Measurements from ENCODE around the gene CEP43. TPM values are rescaled to one million over a fixed set of nuclear protein-coding genes. Genes with fewer than 3 reads are reported as not detected.
A peak's percentile ranks its signal among the peaks of the same experiment; 100 is the strongest.

CEP43 gene
- total RNA-seq, 1 experiment from 2014 or later: 25.1 TPM

DNA sequence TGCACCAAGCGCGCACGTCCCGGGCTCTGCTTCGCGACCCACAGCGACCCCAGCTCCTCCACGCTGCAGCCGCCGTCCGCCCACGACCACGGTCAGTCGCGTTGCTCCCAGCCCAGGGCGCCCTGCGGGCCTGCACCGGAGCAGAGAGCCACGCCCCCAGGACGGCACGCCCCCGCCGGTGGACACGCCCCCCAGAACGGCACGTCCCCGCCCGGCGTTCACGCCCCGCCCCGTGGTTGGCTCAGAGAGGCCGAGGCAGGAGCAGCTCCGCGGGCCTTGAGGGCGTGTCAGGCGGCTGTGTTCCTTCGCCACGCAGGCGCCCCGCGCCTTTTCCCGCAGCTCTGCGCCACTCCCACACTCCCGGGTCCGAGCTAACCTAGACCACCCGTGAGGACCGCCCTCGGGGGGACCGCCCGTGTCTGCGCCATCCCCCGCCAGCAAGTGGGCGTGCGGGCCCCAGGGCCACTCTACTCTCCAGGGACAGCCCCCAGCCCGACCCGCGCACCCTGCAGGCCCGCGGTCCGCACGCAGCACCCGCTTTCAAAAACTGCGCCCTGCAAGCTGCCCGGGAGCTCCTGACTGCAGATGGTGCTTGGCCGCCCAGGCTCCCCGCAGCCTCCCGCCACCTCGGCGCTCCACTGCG, 42.6 kb upstream of the CEP43 start, which contains the start of gene RNASET2 (continued):
- TF ChIP-seq E2F5 (CRISPR knock-in tag; IDR thresholded peaks at IDR 0.05): peak; percentile 43
- no peak for TF ChIP-seq ZNF512 (CRISPR knock-in tag; IDR thresholded peaks at IDR 0.05; ENCODE audit: borderline replicate concordance)
- TF ChIP-seq, protein P1, sequence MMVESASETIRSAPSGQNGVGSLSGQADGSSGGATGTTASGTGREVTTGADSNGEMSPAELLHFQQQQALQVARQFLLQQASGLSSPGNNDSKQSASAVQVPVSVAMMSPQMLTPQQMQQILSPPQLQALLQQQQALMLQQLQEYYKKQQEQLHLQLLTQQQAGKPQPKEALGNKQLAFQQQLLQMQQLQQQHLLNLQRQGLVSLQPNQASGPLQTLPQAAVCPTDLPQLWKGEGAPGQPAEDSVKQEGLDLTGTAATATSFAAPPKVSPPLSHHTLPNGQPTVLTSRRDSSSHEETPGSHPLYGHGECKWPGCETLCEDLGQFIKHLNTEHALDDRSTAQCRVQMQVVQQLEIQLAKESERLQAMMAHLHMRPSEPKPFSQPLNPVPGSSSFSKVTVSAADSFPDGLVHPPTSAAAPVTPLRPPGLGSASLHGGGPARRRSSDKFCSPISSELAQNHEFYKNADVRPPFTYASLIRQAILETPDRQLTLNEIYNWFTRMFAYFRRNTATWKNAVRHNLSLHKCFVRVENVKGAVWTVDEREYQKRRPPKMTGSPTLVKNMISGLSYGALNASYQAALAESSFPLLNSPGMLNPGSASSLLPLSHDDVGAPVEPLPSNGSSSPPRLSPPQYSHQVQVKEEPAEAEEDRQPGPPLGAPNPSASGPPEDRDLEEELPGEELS (CRISPR knock-in tag; IDR thresholded peaks at IDR 0.05): peak; percentile 78; the same call in 1 of the 2 replicates
- TF ChIP-seq ERG (CRISPR knock-in tag; IDR thresholded peaks at IDR 0.05): no peak
- TF ChIP-seq GTF2I (CRISPR knock-in tag; conservative IDR thresholded peaks at IDR 0.05): no peak
- TF ChIP-seq ARID4B (CRISPR knock-in tag; IDR thresholded peaks at IDR 0.05; ENCODE audit: borderline replicate concordance): peak; percentile 59; the same call in 1 of the 2 replicates
- TF ChIP-seq, protein P2, sequence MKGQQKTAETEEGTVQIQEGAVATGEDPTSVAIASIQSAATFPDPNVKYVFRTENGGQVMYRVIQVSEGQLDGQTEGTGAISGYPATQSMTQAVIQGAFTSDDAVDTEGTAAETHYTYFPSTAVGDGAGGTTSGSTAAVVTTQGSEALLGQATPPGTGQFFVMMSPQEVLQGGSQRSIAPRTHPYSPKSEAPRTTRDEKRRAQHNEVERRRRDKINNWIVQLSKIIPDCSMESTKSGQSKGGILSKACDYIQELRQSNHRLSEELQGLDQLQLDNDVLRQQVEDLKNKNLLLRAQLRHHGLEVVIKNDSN (CRISPR knock-in tag; IDR thresholded peaks at IDR 0.05): peak; percentile 27; the same call in 1 of the 2 replicates
- TF ChIP-seq, protein P3, sequence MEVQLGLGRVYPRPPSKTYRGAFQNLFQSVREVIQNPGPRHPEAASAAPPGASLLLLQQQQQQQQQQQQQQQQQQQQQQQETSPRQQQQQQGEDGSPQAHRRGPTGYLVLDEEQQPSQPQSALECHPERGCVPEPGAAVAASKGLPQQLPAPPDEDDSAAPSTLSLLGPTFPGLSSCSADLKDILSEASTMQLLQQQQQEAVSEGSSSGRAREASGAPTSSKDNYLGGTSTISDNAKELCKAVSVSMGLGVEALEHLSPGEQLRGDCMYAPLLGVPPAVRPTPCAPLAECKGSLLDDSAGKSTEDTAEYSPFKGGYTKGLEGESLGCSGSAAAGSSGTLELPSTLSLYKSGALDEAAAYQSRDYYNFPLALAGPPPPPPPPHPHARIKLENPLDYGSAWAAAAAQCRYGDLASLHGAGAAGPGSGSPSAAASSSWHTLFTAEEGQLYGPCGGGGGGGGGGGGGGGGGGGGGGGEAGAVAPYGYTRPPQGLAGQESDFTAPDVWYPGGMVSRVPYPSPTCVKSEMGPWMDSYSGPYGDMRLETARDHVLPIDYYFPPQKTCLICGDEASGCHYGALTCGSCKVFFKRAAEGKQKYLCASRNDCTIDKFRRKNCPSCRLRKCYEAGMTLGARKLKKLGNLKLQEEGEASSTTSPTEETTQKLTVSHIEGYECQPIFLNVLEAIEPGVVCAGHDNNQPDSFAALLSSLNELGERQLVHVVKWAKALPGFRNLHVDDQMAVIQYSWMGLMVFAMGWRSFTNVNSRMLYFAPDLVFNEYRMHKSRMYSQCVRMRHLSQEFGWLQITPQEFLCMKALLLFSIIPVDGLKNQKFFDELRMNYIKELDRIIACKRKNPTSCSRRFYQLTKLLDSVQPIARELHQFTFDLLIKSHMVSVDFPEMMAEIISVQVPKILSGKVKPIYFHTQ (CRISPR knock-in tag; IDR thresholded peaks at IDR 0.05): no peak
- no peak for TF ChIP-seq SMAD3 (CRISPR knock-in tag; IDR thresholded peaks at IDR 0.05; ENCODE audit: borderline replicate concordance)
- TF ChIP-seq E2F1 (CRISPR knock-in tag; IDR thresholded peaks at IDR 0.05): 0 out of 2 replicates have a peak, but pooled peaks have one; percentile 19
- no peak; the same call in 1 of the 2 replicates for TF ChIP-seq TCF7 (CRISPR knock-in tag; IDR thresholded peaks at IDR 0.05; ENCODE audit: low read depth)
- TF ChIP-seq, protein P4, sequence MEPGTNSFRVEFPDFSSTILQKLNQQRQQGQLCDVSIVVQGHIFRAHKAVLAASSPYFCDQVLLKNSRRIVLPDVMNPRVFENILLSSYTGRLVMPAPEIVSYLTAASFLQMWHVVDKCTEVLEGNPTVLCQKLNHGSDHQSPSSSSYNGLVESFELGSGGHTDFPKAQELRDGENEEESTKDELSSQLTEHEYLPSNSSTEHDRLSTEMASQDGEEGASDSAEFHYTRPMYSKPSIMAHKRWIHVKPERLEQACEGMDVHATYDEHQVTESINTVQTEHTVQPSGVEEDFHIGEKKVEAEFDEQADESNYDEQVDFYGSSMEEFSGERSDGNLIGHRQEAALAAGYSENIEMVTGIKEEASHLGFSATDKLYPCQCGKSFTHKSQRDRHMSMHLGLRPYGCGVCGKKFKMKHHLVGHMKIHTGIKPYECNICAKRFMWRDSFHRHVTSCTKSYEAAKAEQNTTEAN (CRISPR knock-in tag; IDR thresholded peaks at IDR 0.05): peak; percentile 77; the same call in 1 of the 2 replicates
- TF ChIP-seq, protein P5, sequence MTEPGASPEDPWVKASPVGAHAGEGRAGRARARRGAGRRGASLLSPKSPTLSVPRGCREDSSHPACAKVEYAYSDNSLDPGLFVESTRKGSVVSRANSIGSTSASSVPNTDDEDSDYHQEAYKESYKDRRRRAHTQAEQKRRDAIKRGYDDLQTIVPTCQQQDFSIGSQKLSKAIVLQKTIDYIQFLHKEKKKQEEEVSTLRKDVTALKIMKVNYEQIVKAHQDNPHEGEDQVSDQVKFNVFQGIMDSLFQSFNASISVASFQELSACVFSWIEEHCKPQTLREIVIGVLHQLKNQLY (CRISPR knock-in tag; IDR thresholded peaks at IDR 0.05): no peak
- TF ChIP-seq, protein P6, sequence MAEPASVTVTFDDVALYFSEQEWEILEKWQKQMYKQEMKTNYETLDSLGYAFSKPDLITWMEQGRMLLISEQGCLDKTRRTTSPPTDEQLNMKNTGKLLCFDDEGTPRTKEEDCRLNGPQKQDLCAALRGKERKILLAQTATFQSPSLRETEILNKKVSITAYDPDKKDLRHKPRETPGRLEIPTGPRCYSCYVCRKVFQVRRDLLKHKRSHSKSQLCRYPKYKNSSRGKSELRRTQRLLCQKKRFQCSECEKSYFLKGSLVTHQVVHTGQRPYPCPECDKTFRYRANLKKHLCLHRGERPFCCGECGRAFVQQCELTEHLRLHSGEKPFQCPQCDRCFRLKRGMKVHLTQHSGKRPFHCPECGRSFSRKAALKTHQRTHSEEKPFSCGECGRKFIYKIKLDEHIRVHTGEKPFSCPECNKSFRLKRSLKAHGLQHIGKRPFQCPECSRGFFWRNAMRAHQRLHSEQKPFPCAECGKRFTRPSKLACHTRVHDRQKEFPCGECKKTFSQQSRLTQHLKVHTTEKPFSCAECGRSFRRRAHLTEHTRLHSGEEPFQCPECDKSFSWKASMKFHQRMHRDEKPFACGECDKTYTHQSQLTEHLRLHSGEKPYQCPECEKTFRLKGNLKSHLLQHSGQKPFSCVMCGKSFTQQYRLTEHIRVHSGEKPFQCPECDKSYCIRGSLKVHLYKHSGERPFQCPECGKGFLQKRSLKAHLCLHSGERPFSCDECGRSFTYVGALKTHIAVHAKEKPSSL (CRISPR knock-in tag; conservative IDR thresholded peaks at IDR 0.05): no peak
- no peak for TF ChIP-seq ELF4 (CRISPR knock-in tag; IDR thresholded peaks at IDR 0.05; ENCODE audit: low read depth)
